Limb (tissue), 2 donors: ENCODE results near the gene ENTPD2.
A peak's percentile ranks its signal among the peaks of the same experiment; 100 is the strongest.
"Not testable (repeated sequence)": the region's sequence is repeated elsewhere in the genome, so short reads cannot be mapped to it uniquely, and the experiment has no call there.

Experiments
- DNase-seq, 2 donors: peaks; one replicate each; pipeline ENCODE4 v3.0.0-alpha.2; 2016; ENCODE audit errors: extremely low spot score in 2 of 2

ENTPD2 gene

DNA sequence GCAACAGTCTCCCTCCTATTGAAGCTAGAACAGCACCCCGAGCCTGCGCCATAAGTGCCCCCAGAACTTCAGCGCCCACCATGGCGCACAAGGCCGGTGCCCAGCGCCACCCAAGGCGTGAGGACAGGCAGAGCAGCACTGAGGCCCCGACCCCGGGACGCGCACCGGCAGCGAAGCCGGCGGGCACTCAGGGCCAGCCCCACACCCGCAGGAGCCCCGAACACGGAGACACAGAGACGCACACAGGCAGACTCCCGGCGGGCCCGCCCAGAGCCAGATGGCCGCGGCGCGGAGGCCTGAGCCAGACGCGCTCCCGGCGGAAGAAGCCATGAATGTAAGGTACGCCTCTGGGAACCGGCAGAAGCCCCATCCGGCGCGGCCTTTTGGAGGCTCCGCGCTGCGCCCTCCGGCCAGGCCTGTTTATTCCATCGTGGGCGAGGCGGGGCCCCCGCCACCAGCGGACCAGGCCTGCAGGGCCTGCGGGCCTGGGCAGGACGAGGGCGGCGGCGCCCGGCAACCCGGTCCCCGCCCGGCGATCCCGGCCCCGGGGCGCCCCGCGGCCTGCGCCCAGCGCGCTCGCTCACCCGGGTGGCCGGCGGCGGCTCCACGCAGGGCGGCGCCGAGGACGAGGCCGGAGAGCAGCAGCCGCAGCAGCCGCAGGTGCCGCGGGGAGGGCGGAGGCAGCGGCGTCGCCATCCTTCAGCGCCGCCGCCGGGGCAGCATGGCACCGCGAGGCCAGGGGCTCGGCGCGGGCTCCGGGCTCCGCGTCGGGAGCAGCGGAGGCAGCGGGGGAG is 8.4 kb downstream of the ENTPD2 start:
- no peak for DNase-seq

DNA sequence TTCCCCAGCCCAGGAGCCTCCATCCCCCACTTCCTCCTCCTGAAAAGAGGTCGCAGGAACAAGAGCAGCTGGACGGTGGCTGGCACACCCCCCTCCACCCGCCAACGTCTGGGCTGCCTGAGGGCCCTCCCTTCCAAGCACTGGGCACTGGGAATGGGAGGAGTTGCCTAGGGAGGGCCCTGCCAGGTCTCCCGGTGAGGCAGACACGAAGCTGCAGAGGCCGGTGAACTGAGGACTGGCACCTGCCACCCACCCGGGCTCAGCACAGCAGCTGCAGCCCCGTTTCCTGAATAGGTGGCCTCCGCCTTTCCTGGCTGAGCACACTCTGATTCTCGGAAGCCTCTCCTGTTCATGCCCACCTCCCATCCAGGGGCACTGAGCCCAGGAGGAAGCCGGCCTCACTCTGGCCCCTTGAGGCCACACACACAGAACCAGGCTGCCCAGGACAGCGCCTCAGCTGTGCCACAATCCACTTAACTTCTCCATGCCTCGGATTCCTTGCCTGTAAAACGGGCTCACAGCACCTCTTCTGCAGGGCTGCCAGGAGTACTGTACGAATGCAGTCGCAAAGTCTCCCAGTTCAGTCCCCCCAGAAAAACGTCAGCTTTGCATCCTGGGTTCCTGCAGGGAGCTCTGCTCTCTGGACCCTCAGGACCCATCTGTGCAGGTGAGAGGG is 9.2 kb downstream of the ENTPD2 start:
- no peak for DNase-seq

DNA sequence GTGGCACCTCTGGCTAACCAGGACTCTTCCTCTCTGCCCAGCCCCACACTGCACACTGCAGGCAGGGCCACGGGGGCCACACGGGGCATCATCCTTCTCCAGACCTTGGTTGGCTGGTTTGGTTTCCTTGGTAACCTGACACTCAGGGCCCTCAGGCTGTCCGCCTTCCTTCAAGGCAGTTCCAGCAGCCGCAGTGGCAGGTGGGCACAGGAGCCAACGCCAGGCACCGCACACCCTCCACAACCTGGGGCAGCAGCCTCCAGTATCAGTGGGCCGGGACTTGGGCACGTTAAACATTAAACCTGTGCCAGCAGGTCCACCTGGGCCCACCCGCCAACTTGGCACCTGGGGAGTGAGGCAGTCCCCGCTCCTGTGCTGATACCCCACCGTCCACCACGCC is 9.8 kb downstream of the ENTPD2 start:
- DNase-seq, result no peak

DNA sequence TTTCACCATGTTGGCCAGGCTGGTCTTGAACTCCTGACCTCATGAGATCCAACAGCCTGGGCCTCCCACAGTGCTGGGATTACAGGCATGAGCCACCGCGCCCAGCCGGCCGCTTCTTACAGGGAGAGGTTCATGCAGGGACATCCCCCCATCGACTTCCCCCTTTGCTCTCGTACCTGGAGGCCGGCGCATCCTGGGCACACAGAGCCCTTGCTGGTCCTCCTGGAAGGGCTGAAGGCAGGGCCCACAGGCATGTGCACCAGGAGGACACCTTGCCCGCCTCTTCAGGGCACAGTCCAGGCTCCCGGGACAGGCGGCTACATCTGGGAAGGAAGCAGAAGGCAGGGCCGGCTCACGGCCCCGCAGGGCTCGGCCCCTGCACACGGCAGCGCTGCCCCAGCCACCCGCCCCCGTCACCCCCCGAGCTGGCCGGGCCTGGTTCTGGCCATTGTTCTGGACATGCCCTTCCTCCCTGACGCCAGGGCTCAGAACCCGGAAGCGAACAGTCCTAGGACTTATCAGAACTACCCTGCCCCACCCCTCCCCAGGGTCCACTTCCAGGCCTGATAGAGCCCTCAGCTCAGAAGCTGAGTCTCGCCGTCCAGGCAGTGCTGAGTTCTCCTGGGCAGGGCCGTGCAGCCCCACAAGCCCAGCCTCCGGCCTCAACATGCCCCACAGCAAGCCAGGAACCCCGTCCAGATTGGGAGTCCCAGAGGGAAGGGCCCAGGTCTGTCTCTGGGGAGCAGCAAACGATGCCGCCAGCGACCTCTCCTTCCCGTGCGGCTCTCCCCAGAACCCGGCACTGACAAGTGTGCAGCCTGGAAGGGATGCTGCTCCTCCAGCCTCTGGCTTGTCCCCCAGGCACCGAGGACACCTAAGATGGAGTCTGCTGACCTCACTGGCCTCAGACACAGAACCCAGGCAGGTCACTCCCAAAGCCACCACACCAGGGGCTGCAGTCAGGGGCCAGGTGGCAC is 10.8 kb downstream of the ENTPD2 start:
- no peak for DNase-seq

DNA sequence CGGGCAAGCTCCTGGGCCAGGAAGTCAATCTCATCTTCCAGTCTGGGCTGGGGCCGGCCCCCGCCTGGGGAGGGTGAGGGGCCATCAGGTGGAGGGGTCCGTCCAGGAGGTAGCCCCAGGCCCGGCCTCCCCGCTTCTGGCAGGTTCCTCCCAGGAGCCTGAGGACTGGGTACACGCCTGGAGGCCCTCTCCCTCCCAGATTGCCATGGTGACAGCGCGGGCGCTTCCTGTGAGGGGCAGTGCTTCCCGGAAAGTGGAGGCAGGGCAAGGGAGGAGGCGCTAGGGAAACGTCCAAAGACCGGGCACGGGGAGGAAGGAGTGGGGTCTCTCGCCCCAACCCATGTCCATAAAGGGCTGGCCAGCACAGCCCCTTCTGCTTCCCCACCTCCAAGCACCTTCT is 12.7 kb downstream of the ENTPD2 start:
- no peak for DNase-seq

DNA sequence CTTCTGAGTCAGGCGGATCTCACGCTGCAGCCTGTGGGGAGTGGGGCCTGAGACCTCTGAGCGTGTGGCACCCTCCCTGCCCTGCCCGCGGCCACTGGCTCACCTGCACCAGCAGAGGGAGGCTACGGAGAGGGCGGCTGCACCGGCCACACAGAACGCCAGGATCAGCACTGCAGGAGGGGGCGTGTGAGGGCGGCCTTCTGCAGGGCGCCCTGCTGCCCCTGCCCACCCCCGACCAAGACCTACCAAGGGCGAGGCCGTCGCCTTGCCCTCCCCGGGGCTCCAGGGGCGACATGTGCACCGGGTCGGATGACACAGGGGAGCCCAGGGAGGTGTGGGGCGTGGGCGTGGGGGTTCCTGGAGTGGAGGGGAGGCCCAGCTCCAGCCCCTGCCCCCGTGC is 13.3 kb downstream of the ENTPD2 start:
- DNase-seq, result no peak

DNA sequence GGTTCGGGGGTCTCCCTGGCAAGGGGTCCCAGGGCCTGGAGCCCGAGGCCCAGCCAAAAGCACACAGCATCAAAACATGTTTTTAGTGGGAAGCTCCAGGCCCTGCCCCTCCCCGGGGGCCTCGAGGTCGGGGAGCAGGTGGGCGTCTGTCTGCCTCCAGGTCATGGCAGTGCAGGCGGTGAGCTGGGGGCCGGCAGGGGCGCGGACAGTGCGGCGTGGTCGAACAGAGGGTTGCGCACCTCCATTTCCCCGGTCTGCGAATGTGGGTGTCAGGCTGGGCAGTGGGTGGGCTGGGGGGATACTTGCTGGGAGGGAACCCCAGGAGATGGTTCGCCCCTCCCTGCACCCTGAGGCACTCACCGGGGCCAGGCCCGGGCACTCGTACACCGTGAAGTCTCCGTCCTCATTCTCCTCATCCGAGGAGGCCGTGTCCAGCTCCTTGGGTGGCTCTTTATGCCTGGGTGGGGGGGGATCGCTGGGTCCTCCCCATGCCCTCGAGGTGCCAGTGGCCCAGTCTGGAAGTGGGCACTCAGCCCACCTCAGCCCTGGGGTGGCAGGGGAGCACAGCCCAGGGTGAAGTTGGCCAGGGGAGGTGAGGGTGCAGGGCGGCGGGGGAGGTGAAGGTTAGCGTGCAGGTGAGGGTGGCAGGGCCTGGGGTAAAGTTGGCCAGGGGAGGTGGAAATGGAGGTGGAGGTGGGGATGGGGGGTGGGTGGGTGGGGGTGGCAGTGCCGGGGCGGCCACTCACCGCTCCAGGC is 14.1 kb downstream of the ENTPD2 start:
- DNase-seq, result no peak

DNA sequence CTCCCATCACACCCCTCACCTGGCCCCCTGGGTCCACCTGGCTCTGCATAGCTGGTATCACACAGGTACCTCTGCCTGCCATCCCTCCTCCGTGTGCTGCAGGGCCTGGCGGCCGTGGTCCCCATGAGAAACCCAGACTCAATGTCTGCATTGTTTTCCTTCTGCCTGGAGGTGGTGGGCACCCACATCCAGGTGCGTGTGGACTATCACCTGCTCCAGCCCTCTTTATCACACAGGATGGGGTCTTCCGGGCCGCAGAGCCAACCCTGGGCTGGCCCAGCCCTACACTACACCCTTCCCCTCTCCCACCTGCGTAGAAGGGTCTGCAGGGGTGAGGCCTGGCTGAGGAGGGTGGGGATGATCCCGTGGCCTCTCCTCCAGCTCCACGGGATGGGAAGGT is 14.9 kb downstream of the ENTPD2 start:
- no peak for DNase-seq

DNA sequence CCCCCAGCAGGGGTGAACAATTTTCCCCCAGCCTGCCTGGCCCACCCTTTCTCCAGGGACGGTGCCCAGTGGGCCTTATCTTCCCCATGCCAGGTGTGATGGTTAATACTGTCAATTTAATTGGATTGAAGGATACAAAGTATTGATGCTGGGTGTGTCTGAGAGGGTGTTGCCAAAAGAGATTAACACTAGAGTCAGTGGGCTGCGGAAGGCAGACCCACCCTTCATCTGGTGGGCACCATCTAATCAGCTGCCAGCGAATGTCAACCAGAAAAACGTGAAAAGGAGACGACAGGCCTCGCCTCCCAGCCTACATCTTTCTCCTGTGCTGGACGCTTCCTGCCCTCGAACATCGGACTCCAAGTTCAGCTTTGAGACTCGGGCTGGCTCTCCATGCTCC is 16.4 kb downstream of the ENTPD2 start:
- DNase-seq, result no peak

DNA sequence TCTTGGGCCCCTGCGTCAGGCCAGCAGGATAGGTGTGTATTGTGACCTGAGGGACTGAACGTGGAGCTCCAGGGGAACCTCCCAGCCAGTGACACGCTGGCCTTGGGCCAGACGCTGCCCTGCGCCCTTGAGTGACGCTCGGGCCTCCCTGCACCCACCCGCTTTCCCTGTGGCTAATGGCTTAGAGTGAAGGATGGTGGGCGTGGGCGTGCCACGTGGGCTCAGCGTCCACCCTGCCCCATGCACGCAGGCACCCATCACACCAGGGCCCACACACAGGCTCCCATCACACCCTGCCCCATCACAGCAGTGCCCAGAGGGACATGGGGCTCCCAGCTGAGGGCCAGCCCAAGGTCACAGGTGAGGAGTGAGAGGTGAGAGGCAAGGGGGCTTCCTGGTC is 16.8 kb downstream of the ENTPD2 start:
- DNase-seq, result no peak

DNA sequence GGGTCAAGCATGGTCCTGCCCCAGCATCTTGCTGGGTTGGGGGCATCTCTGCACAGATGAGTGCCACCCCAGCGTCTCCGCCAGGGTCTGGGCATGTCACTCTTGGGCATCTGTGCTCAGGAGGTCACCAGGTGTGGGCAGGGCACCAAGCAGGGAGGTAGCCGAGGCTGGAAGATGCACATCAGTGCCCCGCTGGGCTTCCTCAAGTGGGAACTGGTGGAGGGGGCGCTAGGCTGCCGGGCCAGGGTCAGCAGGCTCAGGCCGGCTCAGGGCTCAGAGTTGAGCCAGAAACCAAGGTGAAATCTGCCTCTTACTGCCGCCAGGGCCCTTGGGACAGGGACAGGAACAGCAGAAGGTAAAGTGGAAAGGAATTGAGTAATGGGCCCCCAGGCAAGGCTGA is 17.9 kb downstream of the ENTPD2 start:
- no peak for DNase-seq

DNA sequence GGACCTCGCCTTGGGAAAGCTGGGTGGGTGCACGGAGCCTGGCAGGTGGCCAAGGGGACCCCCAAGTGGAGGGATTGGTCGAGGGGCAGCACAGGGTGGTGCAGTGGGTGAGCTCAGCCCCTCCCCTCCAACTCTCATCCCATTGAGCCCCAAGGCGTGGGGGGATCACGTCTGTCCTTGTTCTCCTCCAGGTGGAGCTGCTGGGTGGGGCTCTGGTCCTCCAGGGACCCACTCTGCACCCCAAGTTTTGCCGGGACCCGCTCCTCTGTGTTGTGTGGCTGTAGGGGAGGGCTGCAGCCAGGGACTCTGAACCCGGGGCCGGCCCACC is 18.4 kb downstream of the ENTPD2 start:
- no peak for DNase-seq

DNA sequence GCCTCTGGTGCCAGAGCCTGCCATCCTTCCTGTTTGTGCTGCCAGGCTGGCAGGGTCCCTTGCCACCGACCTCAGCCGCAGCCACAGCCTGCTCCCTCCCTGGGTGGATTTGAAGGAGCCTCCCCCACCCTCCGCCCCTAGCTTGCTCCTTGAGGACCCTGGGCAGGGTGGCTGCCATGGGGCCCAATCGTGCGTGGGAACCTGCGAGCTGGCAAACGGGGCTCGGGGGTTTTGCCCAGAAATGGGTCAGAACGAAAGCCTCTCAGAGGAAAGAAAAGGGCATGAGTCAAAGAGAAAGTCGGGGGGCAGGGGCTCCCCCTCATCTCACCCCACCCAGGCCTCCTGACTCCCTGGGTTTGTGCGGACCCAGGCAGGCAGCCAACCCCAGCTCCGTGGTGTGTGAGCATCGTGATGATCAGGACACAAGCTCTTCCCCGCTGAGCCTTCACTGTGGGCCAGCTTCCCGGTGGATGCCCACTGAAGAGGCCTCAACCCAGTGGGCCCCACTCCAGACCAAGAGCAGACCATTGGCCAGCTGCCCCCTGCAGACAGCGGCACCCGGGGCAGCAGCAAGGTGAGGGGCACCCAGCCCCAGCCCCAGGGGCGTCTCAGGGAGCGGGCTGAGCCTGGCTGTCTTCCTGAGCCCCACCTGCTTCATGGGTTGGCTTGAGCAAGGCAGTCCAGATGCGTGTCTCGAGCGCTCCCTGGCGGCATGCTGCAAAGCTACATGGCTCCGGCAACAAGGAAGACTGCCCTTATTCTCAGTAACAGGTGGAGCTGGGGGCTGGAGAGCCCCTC is 19.0 kb downstream of the ENTPD2 start:
- peak; percentile 80 to 89 for DNase-seq

DNA sequence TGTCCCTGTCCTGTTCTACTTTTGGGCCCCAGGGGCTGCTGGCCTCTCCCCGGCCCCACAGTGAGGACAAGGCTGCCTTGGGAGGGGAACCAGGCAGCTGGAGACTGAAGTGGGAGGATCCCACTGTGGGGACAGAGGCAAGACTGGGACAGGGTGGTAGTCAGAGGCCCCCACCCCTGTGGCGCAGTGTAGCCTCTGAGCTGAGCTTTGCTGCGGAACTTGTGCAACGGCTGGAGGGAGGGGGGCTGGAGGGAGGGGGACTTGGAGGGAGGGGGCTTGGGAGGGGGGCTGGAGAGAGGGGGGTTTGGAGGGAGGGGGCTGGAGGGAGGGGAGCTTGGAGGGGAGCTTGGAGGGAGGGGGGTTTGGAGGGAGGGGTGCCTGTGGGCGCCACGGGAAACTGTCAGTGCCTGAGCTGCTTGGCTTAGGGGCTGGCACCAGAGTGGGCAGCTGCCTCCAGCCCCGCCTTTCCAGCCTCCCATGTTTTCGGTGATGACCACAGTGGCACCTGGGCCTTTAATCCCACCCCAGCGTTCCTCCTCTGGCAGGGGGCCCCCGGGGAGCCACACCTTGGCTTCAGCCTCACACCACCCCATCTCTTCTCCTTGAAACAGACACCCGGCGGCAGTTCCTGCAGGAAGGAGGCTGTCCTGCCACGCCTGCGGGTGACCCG is 19.7 kb downstream of the ENTPD2 start:
- no peak for DNase-seq

DNA sequence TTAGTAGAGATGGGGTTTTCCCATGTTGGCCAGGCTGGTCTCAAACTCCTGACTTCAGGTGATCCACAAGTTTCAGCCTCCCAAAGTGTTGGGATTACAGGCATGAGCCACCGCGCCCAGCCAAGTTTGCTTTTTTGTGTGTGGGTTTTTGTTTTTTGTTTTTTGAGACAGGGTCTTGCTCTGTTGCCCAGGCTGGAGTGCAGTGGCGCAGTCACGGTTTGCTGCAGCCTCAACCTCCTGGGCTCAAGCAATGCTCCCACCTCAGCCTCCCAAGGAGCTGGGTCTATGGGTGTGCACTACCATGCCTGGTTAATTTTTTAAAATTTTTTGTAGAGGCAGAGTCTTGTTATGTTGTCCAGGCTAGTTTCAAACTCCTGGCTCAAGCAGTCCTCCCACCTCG is 20.4 kb downstream of the ENTPD2 start:
- DNase-seq, result not testable (repeated sequence)

DNA sequence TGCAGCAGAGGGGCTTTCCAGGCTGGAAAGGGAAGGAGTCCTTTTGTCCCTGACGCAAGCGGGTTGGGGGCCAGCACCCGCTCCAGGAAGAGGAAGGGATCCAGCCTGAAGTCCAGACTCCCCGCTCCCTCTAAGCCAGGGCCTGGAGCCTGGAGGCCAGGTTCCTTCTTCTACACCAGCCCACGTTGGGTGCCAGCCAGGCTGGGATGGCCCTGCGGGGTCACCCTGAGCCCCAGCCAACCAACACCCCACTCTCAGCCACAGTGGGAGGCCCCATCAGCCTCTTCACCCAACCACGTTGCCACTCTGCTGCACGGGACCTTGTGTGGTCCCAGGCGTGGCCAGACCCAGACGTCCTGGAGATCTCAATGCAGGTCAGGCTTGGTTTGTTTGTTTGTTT is 21.0 kb downstream of the ENTPD2 start:
- DNase-seq, result no peak

DNA sequence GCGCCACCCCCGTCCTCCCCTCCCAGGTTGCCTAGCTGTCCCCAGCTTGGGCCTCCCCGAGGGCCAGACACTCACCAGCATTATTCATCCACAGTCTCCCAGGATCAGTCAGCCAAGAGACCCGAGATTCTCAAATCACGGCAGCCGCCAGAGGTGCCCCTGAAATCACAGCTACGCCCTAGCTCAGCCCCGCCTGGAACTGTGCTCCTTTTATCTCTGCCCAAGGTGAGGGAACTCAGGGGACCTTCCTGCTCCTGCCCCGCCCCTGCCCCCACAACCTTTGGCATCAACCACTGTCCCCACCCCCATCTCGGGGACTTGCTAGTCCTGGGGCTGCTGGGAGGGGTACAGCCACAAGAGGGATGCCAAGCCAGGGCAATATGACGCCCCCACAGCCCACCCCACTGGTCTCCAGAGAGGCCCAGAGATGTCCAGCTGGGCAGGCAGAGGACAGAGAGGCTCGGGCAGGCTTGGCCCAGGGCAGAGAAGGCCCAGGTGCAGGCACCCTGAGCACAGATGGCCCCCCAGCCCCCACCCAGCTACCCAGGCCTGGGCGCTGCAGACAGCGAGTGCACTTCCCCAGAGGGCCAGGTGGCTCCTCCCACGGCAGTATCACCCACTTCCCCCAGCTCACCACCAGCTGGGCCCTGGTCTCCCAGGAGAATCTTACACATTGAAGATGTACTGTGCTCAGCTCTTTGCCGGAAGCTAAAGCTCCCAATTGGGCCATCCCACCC is 21.8 kb downstream of the ENTPD2 start, which contains the start of gene FUT7:
TSS of gene FUT7 (minus strand) at position 185 of the 737 bp plus-strand sequence. CDS start at position 88, 97 bp downstream.
- no peak for DNase-seq

DNA sequence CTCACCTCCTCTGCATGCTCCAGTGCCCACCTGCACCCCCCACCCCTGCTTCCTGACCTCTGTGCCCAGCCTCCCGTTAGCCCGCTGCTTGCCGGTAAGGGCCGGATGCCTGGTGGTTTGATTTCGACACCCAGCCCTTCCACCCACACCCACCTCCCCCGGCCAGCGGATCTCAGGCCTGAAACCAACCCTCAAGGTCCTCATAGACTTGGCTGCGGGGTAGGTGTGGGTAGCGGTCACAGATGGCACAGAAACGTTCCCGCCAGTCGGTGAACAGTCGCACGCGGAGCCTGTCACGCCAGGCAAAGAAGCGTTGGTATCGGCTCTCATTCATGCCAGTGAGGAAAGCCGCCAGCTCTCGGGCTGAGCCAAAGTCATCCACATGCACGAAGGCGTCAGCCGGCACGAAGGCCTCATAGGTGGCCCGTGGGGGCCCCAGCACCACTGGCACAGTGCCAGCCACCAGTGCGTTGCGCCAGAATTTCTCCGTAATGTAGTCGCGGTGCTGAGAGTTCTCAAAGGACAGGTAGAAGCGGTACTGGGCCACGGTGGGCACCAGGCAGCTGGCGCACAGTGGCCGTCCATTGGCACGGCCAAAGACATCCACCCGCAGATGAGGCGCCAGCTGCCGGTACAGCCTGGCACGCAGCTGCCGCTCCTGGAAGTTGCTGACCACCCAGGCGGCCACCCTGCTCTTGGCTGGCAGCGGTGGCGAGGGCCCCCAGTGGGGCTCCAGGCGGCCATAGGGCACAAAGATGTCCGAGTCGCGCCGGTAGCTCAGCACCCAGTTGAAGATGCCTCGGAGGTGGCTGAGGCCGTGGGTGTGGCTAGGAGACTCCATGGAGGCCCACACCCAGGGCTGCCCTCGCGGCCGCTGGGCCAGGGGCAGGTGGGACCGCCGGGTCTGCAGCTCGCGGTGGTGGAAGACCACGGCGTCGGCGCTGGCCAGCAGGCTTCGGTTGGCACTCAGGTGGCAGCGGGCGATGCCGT is 23.0 kb downstream of the ENTPD2 start:
- no peak for DNase-seq
